ENCODE results near the gene DCAF11. TPM values are rescaled to one million over a fixed set of nuclear protein-coding genes. Genes with fewer than 3 reads are reported as not detected.

The DCAF11 gene
- total and polyA plus RNA-seq, 2 of the 13 experiments (the other 11 are each of a cell fraction or from before 2014, with no cell fraction given): 150 to 257 TPM

DNA sequence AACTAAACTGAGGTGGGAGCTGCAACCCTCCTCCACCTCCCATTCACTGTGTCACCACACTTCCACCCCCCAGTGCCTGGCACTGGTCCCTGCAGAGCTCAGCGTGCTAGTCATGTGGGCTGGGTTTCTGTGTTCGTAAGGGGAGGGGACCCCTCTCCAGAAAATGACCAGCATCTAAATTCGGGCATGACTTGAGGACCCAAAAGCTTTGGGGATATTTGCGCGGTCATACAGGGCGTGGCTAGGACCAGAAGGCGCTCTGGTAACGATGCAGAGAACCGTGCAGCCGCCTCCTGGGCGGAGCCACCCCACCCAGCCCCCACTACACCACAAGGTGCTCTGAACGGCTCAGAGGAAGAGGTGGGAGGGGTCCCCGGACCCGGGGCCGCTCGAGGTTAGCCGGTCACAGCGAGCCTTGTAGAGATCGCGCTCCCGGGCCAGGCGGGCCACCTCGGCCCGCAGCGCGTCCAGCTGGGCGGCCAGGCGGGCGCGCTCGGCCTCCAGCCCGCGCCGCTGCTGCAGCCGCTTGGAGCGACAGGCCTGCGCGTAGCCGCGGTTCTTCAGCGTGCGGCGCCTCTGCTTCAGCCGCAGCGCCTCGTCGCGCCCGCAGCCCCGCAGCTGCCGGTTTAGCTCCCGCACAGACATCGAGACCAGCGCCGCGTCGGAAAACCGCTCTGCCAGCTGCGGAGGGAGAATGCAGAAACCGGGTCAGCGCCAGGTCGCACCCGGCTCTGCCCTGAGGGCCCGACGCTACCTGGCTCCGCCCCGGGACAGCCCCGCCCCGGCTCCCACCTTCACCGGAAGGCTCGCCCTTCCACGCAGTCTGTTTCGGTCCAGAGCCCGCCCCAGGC is 33.5 kb upstream of the DCAF11 start (continued):
- TF ChIP-seq, protein P1, sequence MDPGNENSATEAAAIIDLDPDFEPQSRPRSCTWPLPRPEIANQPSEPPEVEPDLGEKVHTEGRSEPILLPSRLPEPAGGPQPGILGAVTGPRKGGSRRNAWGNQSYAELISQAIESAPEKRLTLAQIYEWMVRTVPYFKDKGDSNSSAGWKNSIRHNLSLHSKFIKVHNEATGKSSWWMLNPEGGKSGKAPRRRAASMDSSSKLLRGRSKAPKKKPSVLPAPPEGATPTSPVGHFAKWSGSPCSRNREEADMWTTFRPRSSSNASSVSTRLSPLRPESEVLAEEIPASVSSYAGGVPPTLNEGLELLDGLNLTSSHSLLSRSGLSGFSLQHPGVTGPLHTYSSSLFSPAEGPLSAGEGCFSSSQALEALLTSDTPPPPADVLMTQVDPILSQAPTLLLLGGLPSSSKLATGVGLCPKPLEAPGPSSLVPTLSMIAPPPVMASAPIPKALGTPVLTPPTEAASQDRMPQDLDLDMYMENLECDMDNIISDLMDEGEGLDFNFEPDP (CRISPR knock-in tag; conservative IDR thresholded peaks at IDR 0.05): no peak
- TF ChIP-seq ZIK1 (CRISPR knock-in tag; IDR thresholded peaks at IDR 0.05; ENCODE audit: borderline replicate concordance, low read depth) (peak; percentile 97), CCAR2 (optimal IDR thresholded peaks at IDR 0.05; ENCODE audit: low read depth, low read length) (no peak), ZNF501 (CRISPR knock-in tag; IDR thresholded peaks at IDR 0.05) (no peak; the same call in 1 of the 2 replicates), MEF2D (CRISPR knock-in tag; IDR thresholded peaks at IDR 0.05) (no peak), ZNF282 (IDR thresholded peaks at IDR 0.05; ENCODE audit: partially characterized antibody) (no peak), ZFAT (CRISPR knock-in tag; conservative IDR thresholded peaks at IDR 0.05) (no peak), POGZ (CRISPR knock-in tag; IDR thresholded peaks at IDR 0.05) (no peak), MLLT10 (CRISPR knock-in tag; IDR thresholded peaks at IDR 0.05) (no peak), CREB1 (IDR thresholded peaks at IDR 0.05) (no peak), CREB1 (CRISPR knock-in tag; IDR thresholded peaks at IDR 0.05) (no peak), BHLHE40 (IDR thresholded peaks at IDR 0.05; ENCODE audit: low read length) (no peak), ZNF34 (CRISPR knock-in tag; IDR thresholded peaks at IDR 0.05; ENCODE audit: borderline replicate concordance) (no peak), FOXA1 (IDR thresholded peaks at IDR 0.05) (no peak), FOXA1 (CRISPR knock-in tag; IDR thresholded peaks at IDR 0.05) (no peak), REPIN1 (CRISPR knock-in tag; IDR thresholded peaks at IDR 0.05; ENCODE audit: borderline replicate concordance, low read depth) (no peak), CAMTA2 (CRISPR knock-in tag; IDR thresholded peaks at IDR 0.05; ENCODE audit: borderline replicate concordance) (no peak; the same call in 1 of the 2 replicates), IRF2 (CRISPR knock-in tag; IDR thresholded peaks at IDR 0.05) (no peak), ZFP36L2 (CRISPR knock-in tag; IDR thresholded peaks at IDR 0.05) (no peak), ZNF737 (CRISPR knock-in tag; IDR thresholded peaks at IDR 0.05; ENCODE audit: borderline replicate concordance) (no peak), KLF15 (CRISPR knock-in tag; IDR thresholded peaks at IDR 0.05; ENCODE audit: borderline replicate concordance) (peak; percentile 63; the same call in 1 of the 2 replicates)
- TF ChIP-seq, protein P2, sequence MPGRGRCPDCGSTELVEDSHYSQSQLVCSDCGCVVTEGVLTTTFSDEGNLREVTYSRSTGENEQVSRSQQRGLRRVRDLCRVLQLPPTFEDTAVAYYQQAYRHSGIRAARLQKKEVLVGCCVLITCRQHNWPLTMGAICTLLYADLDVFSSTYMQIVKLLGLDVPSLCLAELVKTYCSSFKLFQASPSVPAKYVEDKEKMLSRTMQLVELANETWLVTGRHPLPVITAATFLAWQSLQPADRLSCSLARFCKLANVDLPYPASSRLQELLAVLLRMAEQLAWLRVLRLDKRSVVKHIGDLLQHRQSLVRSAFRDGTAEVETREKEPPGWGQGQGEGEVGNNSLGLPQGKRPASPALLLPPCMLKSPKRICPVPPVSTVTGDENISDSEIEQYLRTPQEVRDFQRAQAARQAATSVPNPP (CRISPR knock-in tag; IDR thresholded peaks at IDR 0.05): no peak
- TF ChIP-seq, protein P3, sequence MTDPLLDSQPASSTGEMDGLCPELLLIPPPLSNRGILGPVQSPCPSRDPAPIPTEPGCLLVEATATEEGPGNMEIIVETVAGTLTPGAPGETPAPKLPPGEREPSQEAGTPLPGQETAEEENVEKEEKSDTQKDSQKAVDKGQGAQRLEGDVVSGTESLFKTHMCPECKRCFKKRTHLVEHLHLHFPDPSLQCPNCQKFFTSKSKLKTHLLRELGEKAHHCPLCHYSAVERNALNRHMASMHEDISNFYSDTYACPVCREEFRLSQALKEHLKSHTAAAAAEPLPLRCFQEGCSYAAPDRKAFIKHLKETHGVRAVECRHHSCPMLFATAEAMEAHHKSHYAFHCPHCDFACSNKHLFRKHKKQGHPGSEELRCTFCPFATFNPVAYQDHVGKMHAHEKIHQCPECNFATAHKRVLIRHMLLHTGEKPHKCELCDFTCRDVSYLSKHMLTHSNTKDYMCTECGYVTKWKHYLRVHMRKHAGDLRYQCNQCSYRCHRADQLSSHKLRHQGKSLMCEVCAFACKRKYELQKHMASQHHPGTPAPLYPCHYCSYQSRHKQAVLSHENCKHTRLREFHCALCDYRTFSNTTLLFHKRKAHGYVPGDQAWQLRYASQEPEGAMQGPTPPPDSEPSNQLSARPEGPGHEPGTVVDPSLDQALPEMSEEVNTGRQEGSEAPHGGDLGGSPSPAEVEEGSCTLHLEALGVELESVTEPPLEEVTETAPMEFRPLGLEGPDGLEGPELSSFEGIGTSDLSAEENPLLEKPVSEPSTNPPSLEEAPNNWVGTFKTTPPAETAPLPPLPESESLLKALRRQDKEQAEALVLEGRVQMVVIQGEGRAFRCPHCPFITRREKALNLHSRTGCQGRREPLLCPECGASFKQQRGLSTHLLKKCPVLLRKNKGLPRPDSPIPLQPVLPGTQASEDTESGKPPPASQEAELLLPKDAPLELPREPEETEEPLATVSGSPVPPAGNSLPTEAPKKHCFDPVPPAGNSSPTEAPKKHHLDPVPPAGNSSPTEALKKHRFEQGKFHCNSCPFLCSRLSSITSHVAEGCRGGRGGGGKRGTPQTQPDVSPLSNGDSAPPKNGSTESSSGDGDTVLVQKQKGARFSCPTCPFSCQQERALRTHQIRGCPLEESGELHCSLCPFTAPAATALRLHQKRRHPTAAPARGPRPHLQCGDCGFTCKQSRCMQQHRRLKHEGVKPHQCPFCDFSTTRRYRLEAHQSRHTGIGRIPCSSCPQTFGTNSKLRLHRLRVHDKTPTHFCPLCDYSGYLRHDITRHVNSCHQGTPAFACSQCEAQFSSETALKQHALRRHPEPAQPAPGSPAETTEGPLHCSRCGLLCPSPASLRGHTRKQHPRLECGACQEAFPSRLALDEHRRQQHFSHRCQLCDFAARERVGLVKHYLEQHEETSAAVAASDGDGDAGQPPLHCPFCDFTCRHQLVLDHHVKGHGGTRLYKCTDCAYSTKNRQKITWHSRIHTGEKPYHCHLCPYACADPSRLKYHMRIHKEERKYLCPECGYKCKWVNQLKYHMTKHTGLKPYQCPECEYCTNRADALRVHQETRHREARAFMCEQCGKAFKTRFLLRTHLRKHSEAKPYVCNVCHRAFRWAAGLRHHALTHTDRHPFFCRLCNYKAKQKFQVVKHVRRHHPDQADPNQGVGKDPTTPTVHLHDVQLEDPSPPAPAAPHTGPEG (CRISPR knock-in tag; IDR thresholded peaks at IDR 0.05): 0 out of 2 replicates have a peak, but pooled peaks have one; percentile 68
